ENCODE data around the gene CHD9. TPM values are rescaled to one million over a fixed set of nuclear protein-coding genes. Genes with fewer than 3 reads are reported as not detected.

The CHD9 gene
- total RNA-seq, 4 donors from 2014 or later: 46.9 to 174 (median 133) TPM

DNA sequence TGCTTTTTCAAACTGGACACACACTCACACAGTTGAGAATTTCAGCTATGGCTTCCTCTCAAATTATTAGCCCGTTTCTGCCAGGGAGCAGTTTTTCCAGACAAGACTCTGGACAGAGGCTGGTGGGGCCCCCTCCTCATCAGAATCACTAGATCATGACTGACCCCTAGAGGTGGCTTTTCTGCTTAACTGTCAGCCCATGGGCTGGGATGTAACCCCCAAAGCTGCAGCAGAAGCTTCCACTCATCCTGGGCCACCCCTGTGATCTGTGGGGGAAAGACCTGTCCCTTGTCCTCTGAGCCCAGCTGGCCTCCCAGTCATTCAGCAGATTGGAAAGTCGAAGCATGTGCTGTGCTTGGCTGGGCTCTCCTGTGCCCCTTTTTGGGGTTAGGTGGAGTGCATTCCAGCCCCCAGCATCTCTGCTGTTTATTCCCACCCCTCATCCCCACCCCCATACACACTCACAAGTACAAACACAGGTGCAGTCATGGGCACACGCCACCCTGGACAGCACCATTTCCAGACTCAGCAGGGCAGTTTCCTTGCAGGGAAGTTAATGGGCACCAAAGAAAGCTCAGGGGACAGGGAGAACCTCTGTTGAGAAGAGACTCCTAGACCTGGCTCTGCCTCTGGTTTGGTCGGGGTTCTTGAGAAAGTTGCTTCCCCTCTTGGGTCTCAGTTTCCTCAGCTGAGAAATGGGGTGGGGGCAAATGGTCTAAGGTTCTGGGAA lies 301.9 kb downstream of the CHD9 start:
- no peaks in the 10 kb centered on the region for H3K27me3 ChIP-seq
- intact Hi-C loops (cut with DNase I; ENCODE audit: low total_unique reads): no loop called here
- DNase-seq: no peak
- no peaks in the 10 kb centered on the region for H3K36me3 ChIP-seq
- no peak overlapping the region for H3K4me3 ChIP-seq
- no peaks in the 10 kb centered on the region for H3K9me3 ChIP-seq
- H3K27ac ChIP-seq: no peak overlapping the region
- TF ChIP-seq, protein P1, sequence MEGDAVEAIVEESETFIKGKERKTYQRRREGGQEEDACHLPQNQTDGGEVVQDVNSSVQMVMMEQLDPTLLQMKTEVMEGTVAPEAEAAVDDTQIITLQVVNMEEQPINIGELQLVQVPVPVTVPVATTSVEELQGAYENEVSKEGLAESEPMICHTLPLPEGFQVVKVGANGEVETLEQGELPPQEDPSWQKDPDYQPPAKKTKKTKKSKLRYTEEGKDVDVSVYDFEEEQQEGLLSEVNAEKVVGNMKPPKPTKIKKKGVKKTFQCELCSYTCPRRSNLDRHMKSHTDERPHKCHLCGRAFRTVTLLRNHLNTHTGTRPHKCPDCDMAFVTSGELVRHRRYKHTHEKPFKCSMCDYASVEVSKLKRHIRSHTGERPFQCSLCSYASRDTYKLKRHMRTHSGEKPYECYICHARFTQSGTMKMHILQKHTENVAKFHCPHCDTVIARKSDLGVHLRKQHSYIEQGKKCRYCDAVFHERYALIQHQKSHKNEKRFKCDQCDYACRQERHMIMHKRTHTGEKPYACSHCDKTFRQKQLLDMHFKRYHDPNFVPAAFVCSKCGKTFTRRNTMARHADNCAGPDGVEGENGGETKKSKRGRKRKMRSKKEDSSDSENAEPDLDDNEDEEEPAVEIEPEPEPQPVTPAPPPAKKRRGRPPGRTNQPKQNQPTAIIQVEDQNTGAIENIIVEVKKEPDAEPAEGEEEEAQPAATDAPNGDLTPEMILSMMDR (IDR thresholded peaks at IDR 0.05): no peak
- no peaks in the 10 kb centered on the region for H3K4me1 ChIP-seq

DNA sequence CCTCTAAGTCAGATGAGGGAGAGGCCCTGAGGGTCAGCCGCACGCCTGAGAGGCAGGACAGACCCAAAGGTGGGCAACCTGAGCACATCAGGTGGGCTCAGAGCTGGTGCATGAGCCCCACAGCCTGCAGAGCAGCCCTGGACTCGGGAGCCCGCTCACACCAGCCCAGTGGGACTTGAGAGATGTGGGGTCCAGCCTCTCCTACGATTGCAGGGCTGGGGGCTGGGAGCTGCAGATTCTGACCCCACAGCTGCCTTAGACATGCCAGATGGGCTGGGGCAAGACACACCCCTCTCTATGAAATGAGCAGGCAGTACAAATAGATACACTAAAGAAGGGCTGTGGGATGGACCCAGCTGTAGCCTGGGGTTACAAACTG lies 302.4 kb downstream of the CHD9 start:
- no peaks in the 10 kb centered on the region for H3K27me3 ChIP-seq
- H3K9me3 ChIP-seq: no peaks in the 10 kb centered on the region
- H3K4me1 ChIP-seq: no peaks in the 10 kb centered on the region
- no peak overlapping the region for H3K27ac ChIP-seq
- intact Hi-C loops (cut with DNase I; ENCODE audit: low total_unique reads): no loop called here
- H3K4me3 ChIP-seq: no peak overlapping the region
- H3K36me3 ChIP-seq: no peaks in the 10 kb centered on the region
- TF ChIP-seq POLR2A (IDR thresholded peaks at IDR 0.05): no peak
- TF ChIP-seq, protein P1 (IDR thresholded peaks at IDR 0.05): no peak
- no peak for DNase-seq

DNA sequence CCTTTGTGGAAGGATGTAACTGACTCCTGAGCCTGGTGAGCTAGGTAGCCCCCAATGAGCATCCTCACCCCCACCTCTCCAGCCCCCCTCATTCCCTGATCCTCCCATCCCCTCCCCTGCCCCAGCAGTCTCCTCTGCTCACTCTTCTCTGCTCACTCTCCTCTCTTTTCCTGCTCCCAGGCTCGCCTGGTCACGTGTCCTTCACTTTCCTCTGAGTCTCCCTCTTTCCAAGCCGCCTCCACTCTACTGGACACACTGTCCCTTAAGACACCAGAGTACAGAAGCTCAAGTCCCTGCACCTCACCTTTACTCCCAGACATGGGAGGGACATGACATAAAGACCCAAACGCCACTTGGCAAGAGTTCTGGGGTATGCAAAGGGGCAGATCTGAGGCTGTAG lies 303.2 kb downstream of the CHD9 start:
- H3K4me3 ChIP-seq: no peak overlapping the region
- no peaks in the 10 kb centered on the region for H3K27me3 ChIP-seq
- DNase-seq: no peak
- intact Hi-C loops (cut with DNase I; ENCODE audit: low total_unique reads): no loop called here
- TF ChIP-seq, protein P1 (IDR thresholded peaks at IDR 0.05): no peak
- TF ChIP-seq POLR2A (IDR thresholded peaks at IDR 0.05): no peak
- no peaks in the 10 kb centered on the region for H3K4me1 ChIP-seq
- H3K27ac ChIP-seq: no peak overlapping the region
- no peaks in the 10 kb centered on the region for H3K36me3 ChIP-seq
- no peaks in the 10 kb centered on the region for H3K9me3 ChIP-seq

DNA sequence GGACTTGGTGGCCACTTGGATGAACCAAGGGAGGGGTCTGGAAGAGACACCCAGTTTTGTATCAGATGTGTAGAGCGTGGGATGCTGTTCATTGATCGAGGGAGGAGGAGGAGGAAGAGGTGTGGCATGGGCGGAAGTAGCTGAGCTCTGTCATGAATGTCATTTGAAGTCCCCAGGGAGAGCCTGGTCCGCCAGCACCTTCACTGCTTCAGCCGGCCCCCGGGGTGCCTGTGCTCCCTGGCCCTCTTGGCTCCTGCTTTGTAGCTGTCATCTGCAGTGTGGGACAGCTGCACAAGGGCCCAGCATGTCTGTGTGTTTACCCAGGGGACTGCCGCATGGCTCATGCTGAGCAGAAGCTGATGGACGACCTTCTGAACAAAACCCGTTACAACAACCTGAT lies 304.1 kb downstream of the CHD9 start:
- no peaks in the 10 kb centered on the region for H3K36me3 ChIP-seq
- H3K9me3 ChIP-seq: no peaks in the 10 kb centered on the region
- H3K4me3 ChIP-seq: no peak overlapping the region
- H3K4me1 ChIP-seq: no peaks in the 10 kb centered on the region
- intact Hi-C loops (cut with DNase I; ENCODE audit: low total_unique reads): no loop called here
- TF ChIP-seq, protein P1 (IDR thresholded peaks at IDR 0.05): no peak
- TF ChIP-seq POLR2A (IDR thresholded peaks at IDR 0.05): no peak
- no peaks in the 10 kb centered on the region for H3K27me3 ChIP-seq
- H3K27ac ChIP-seq: no peak overlapping the region
- DNase-seq: no peak

DNA sequence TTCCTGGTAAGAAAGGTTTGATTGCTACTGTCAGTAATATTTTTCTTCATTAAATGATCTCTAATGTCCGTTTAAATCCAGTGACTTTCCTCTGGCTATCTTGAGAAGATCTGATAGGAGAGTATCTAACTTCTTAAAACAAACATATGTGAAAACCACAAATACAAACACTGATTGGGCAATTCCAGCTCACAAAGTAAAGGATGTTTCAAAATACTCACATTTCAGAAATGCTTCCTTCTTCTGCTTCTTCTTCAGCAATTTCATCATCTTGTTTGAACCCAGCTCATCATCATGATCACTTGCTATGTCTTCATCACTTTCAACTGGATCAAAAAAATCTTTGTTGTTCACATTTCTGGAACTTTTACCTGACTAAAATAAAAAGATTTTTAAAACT lies 315.1 kb downstream of the CHD9 start:
- no peak for DNase-seq
- TF ChIP-seq POLR2A (IDR thresholded peaks at IDR 0.05): no peak
- TF ChIP-seq, protein P1 (IDR thresholded peaks at IDR 0.05): no peak
- H3K27me3 ChIP-seq: peaks cover 0 to 8% of the 10 kb centered on the region in 2 donors
- H3K9me3 ChIP-seq: no peaks in the 10 kb centered on the region
- no peak overlapping the region for H3K27ac ChIP-seq
- no peaks in the 10 kb centered on the region for H3K36me3 ChIP-seq
- H3K4me1 ChIP-seq: no peaks in the 10 kb centered on the region
- H3K4me3 ChIP-seq: no peak overlapping the region
- intact Hi-C loops (cut with DNase I; ENCODE audit: low total_unique reads): no loop called here
